NT2/D1 (cell line): ENCODE data around the gene CASP2.

ENCODE experiments used
- YY1 ChIP-seq: IDR thresholded peaks from 2 replicates; pipeline ENCODE4 v1.6.1; 2011; ENCODE audit not compliant: insufficient read length, insufficient read depth
- ZNF274 ChIP-seq: IDR thresholded peaks from 2 replicates; pipeline ENCODE4 v1.6.1; 2011; ENCODE audit warnings: mild to moderate bottlenecking, low read depth, low read length

GRCh38 chr7:143289421-143289820, 1.3 kb downstream of the CASP2 start:
- TF ChIP-seq ZNF274 (no peak), YY1 (no peak)
